B cell (primary cell): ENCODE data around the gene IER5L. TPM values are rescaled to one million over a fixed set of nuclear protein-coding genes. Genes with fewer than 3 reads are reported as not detected.

Experiments
- ATAC-seq: fragments of 200-7000 bp; cut with Tn5 transposase; one replicate; pipeline ENCODE4 v1.10.0; 2021; ENCODE audit warnings: low read depth, mild to moderate bottlenecking, moderate number of reproducible peaks, moderate library complexity
- CTCF ChIA-PET: fragments of 350-600 bp; sonication (Branson Sonifier 250); formaldehyde crosslinking; loops from one replicate; lab custom pipeline; 2021; ENCODE audit warnings: antibody characterized with exemption, inconsistent platforms; lab: Charles Lee
- POLR2A ChIA-PET: fragments of 350-600 bp; sonication (Branson Sonifier 250); formaldehyde crosslinking; loops from one replicate; lab custom pipeline; 2021; ENCODE audit warnings: antibody characterized with exemption; lab: Charles Lee
- DNase-seq: peaks from one replicate; pipeline ENCODE4 v3.0.0; 2013
- H2AFZ ChIP-seq: 2 replicates; pipeline ENCODE4 v1.6.1; 2012; ENCODE audit warnings: mild to moderate bottlenecking, low read depth, low read length; ENCODE audit not compliant: insufficient read depth, poor library complexity, severe bottlenecking
- H3K27ac ChIP-seq, 2 donors: 1 replicate in 1 of 2; 2 replicates in 1 of 2; pipeline ENCODE4 v1.5.1; 2012 to 2013; ENCODE audit warnings: low read length in 2 of 2, mild to moderate bottlenecking in 2 of 2, moderate library complexity in 1 of 2
- H3K27me3 ChIP-seq, 4 experiments: fragments of 200-600 bp in 1 of 4; sonication (generic) in 1 of 4; replicated peaks in 1 of 4; 1 replicate in 2 of 4; 2 replicates in 2 of 4; pipeline versions ENCODE4 v1.6.1 to v1.7.0; 2013 to 2016; ENCODE audit warnings: low read length in 3 of 4, mild to moderate bottlenecking in 2 of 4, mixed read lengths in 1 of 4, moderate library complexity in 1 of 4; ENCODE audit not compliant: insufficient read depth in 4 of 4, control insufficient read depth in 3 of 4; ENCODE audit errors: control extremely low read depth in 1 of 4
- H3K36me3 ChIP-seq, 2 experiments: replicated peaks in 1 of 2; 1 replicate in 1 of 2; 2 replicates in 1 of 2; pipeline versions ENCODE4 v1.6.1 to v1.7.1; 2013; ENCODE audit warnings: low read length in 1 of 2; ENCODE audit not compliant: insufficient read depth in 2 of 2, control insufficient read depth in 1 of 2; ENCODE audit errors: control extremely low read depth in 1 of 2, extremely low read depth in 1 of 2
- H3K4me1 ChIP-seq, 2 donors: fragments of 200-600 bp in 1 of 2; sonication (generic) in 1 of 2; 1 replicate in 1 of 2; 2 replicates in 1 of 2; pipeline versions ENCODE4 v1.5.1 to v1.6.1; 2013 to 2017; ENCODE audit warnings: low read length in 2 of 2; ENCODE audit not compliant: control insufficient read depth in 2 of 2, insufficient read depth in 2 of 2
- H3K4me2 ChIP-seq: replicated peaks from 2 replicates; pipeline ENCODE3; 2012; ENCODE audit warnings: mild to moderate bottlenecking, low read depth, low read length; ENCODE audit not compliant: poor library complexity, severe bottlenecking
- H3K4me3 ChIP-seq, 5 experiments: fragments of 200-600 bp in 1 of 5; sonication (generic) in 1 of 5; 1 replicate in 3 of 5; 2 replicates in 2 of 5; pipeline versions ENCODE4 v1.5.1 to v1.7.0; 2011 to 2016; ENCODE audit warnings: low read length in 4 of 5, mild to moderate bottlenecking in 4 of 5, low read depth in 2 of 5, control low read depth in 1 of 5, moderate library complexity in 1 of 5; ENCODE audit not compliant: insufficient read depth in 1 of 5; ENCODE audit errors: control extremely low read depth in 1 of 5, extremely low read depth in 1 of 5
- H3K79me2 ChIP-seq: fragments of 200-600 bp; sonication (generic); one replicate; pipeline ENCODE4 v1.6.0; 2016; ENCODE audit warnings: low read length; ENCODE audit not compliant: control insufficient read depth, insufficient read depth
- H3K9ac ChIP-seq: fragments of 200-600 bp; sonication (generic); 2 replicates; pipeline ENCODE4 v1.6.1; 2017; ENCODE audit warnings: mild to moderate bottlenecking, low read length, moderate library complexity
- H3K9me3 ChIP-seq, 3 donors: one replicate each; pipeline versions ENCODE4 v1.6.1 to v1.7.1; 2013; ENCODE audit warnings: low read length in 2 of 3; ENCODE audit not compliant: control insufficient read depth in 2 of 3, insufficient read depth in 1 of 3; ENCODE audit errors: control extremely low read depth in 1 of 3
- H4K20me1 ChIP-seq: 2 replicates; pipeline ENCODE4 v1.6.0; 2012; ENCODE audit warnings: mild to moderate bottlenecking, low read length; ENCODE audit not compliant: insufficient read depth, control insufficient read depth, poor library complexity, severe bottlenecking
- H3K27ac Mint-ChIP-seq: one replicate; pipeline ENCODE4 v1.8.0; 2021; ENCODE audit warnings: mixed read lengths
- H3K27me3 Mint-ChIP-seq: one replicate; pipeline ENCODE4 v1.8.0; 2021; ENCODE audit warnings: mixed read lengths
- H3K4me1 Mint-ChIP-seq: one replicate; pipeline ENCODE4 v1.8.0; 2021; ENCODE audit warnings: mixed read lengths
- H3K4me3 Mint-ChIP-seq: one replicate; pipeline ENCODE4 v1.8.0; 2021; ENCODE audit warnings: mixed read lengths
- H3K9me3 Mint-ChIP-seq: one replicate; pipeline ENCODE4 v1.8.0; 2022; ENCODE audit warnings: mixed read lengths; ENCODE audit not compliant: insufficient read depth
- EZH2 ChIP-seq: IDR thresholded peaks from 2 replicates; pipeline ENCODE4 v1.6.1; 2012; ENCODE audit warnings: borderline replicate concordance, low read depth, mild to moderate bottlenecking, moderate library complexity, low read length; ENCODE audit not compliant: insufficient read depth, poor library complexity, severe bottlenecking
- WGBS: methylation state at CpG from one replicate; pipeline ENCODE4 v1.1.5; 2013; ENCODE audit warnings: missing lambda C conversion rate; ENCODE audit not compliant: insufficient coverage; 5-methylcytosine and 5-hydroxymethylcytosine counted together
- intact Hi-C: fragments of 100-400 bp; cut with micrococcal nuclease; formaldehyde crosslinking; loops from one replicate; pipeline ENCODE4 v1.10.0; 2022
- polyA plus RNA-seq: library from polyadenylated mRNA; depleted of rRNA; stranded (reverse); fragments of >200 nt; gene quantifications from 2 replicates; pipeline ENCODE4 v1.2.3, GENCODE V29; 2012
- total RNA-seq, 2 donors: library from RNA; stranded (reverse); fragments of 120-200 nt in 1 of 2; gene quantifications; 1 replicate in 1 of 2; 2 replicates in 1 of 2; pipeline versions ENCODE4 v1.2.3 to v1.2.4, GENCODE V29; 2013 to 2022
- TF ChIP-seq, protein P1 (sequence below): fragments of 200-600 bp; IDR thresholded peaks from one replicate; pipeline ENCODE4 v1.8.0; 2022; ENCODE audit warnings: antibody characterized with exemption, mild to moderate bottlenecking

The IER5L gene
- total and polyA plus RNA-seq, 2 donors (not counting 1 experiment from before 2014, with no cell fraction given), result 1.5 to 12.9 TPM

DNA sequence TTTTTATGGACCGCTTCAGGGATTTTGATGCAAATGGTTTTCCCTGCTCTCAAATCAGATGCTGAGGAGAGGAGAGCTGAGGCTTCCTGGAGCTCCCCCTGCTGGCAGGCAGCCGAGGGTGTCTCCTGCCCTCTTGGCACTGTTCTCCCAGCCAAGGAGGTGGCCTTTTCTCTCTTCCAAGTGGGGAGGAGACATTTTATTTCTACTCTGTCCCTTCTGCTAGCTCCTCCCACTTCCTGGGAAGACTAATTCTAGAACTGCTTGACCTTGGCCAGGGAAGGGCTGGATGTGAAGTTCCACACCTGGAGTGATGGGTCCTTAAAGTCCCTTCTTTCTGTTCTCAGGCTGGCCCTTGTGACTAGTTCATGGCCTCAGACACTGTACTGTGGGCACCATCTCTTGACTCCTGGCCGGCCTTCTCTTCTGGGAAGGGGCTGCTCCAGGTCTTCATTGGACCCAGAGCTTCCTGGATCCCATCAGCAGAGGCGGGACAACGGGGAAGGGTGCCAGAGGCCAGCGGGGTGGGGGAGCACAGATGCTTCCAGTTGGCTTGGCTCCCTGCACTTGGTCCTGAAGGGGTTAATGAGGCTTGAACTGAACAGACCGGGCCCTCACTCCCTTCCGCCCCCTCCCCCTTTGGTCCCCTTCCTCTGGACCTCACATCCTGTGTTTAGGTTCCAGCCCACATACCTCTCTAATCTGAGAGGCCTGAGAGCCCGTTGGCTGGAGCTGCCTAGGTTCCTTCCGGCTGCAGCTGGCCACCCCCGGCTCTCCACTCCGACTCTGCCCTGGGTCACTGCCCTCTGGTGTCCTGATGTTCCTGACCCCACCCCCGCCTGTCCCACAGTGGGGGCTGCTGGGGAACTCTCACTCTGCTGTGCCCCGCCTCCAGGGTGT is 34.8 kb downstream of the IER5L start:
- Mint-ChIP-seq H3K27me3 (no peaks in the 10 kb centered on the region), H3K27ac (peak overlapping the region; percentile 89), H3K4me1 (peaks cover 47% of the 10 kb centered on the region), H3K4me3 (peak overlapping the region; percentile 90), H3K9me3 (no peaks in the 10 kb centered on the region)
- H3K36me3 ChIP-seq, result peaks cover 0 to 42% of the 10 kb centered on the region in 2 experiments
- 70% methylated on average over 11 of the region's 14 CpGs for WGBS
- CTCF ChIA-PET, result interaction anchor here (0.7 to 18.9 kb wide), 35 partner anchors 10 to 641 kb away, joined by 3 to 382 read pairs (median 4); partner anchors contain the start of genes C9orf50, CRAT, IER5L and NTMT1
- peak; percentile 80 for DNase-seq
- H3K4me2 ChIP-seq, result peak overlapping the region; percentile 94
- H3K9me3 ChIP-seq, result no peaks in the 10 kb centered on the region
- no peak overlapping the region for H3K4me3 ChIP-seq
- H3K27ac ChIP-seq, result no peak overlapping the region
- H4K20me1 ChIP-seq, result peaks cover 8% of the 10 kb centered on the region
- H3K27me3 ChIP-seq, result no peaks in the 10 kb centered on the region
- TF ChIP-seq, protein P1, sequence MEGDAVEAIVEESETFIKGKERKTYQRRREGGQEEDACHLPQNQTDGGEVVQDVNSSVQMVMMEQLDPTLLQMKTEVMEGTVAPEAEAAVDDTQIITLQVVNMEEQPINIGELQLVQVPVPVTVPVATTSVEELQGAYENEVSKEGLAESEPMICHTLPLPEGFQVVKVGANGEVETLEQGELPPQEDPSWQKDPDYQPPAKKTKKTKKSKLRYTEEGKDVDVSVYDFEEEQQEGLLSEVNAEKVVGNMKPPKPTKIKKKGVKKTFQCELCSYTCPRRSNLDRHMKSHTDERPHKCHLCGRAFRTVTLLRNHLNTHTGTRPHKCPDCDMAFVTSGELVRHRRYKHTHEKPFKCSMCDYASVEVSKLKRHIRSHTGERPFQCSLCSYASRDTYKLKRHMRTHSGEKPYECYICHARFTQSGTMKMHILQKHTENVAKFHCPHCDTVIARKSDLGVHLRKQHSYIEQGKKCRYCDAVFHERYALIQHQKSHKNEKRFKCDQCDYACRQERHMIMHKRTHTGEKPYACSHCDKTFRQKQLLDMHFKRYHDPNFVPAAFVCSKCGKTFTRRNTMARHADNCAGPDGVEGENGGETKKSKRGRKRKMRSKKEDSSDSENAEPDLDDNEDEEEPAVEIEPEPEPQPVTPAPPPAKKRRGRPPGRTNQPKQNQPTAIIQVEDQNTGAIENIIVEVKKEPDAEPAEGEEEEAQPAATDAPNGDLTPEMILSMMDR, result peak; percentile 97
- no peak for TF ChIP-seq EZH2
- ATAC-seq, result peak; percentile 10
- H3K79me2 ChIP-seq, result peaks cover 35% of the 10 kb centered on the region
- POLR2A ChIA-PET, result interaction anchor here (0.8 to 1.6 kb wide), 4 partner anchors 11 to 270 kb away, joined by 3 to 6 read pairs (median 4); partner anchors contain the start of gene IER5L
- no peak overlapping the region for H3K9ac ChIP-seq
- H2AFZ ChIP-seq, result no peak overlapping the region
- intact Hi-C loops, result no loop called here
- H3K4me1 ChIP-seq, result peaks cover 44 to 50% of the 10 kb centered on the region in 2 donors
